Heart right ventricle (tissue), 16 donors: ENCODE results near the gene SUMO1. TPM values are rescaled to one million over a fixed set of nuclear protein-coding genes. Genes with fewer than 3 reads are reported as not detected.

ENCODE experiments used
- ATAC-seq, 8 donors: fragments of 200-7000 bp; cut with Tn5 transposase; one replicate each; pipeline ENCODE4 v1.9.1; 2020; ENCODE audit warnings: mild to moderate bottlenecking in 8 of 8, moderate library complexity in 8 of 8, moderate number of reproducible peaks in 1 of 8
- DNase-seq, 2 donors: peaks; one replicate each; pipeline ENCODE4 v3.0.0-alpha.2; 2020
- H3K27ac ChIP-seq, 10 donors: fragments of 200-600 bp; sonication (generic) in 2 of 10; one replicate each; pipeline versions ENCODE4 v1.5.0 to v1.8.0; 2020 to 2022; ENCODE audit warnings: mild to moderate bottlenecking in 3 of 10
- H3K27me3 ChIP-seq, 7 donors: fragments of 200-600 bp; one replicate each; pipeline ENCODE4 v1.8.0; 2021 to 2022; ENCODE audit warnings: mild to moderate bottlenecking in 2 of 7
- H3K36me3 ChIP-seq, 9 donors: fragments of 200-600 bp; sonication (generic) in 1 of 9; one replicate each; pipeline versions ENCODE4 v1.5.0 to v1.8.0; 2020 to 2022; ENCODE audit warnings: mild to moderate bottlenecking in 2 of 9
- H3K4me1 ChIP-seq, 9 donors: fragments of 200-600 bp; sonication (generic) in 1 of 9; one replicate each; pipeline versions ENCODE4 v1.5.0 to v1.8.0; 2020 to 2022; ENCODE audit warnings: mild to moderate bottlenecking in 4 of 9
- H3K4me3 ChIP-seq, 10 donors: fragments of 200-600 bp; sonication (generic) in 2 of 10; one replicate each; pipeline versions ENCODE4 v1.5.0 to v1.8.0; 2020 to 2022; ENCODE audit warnings: mild to moderate bottlenecking in 7 of 10, moderate library complexity in 2 of 10
- H3K9me3 ChIP-seq, 11 donors: fragments of 200-600 bp in 10 of 11; sonication (generic) in 2 of 11; one replicate each; pipeline versions ENCODE4 v1.5.0 to v1.8.0; 2013 to 2022; ENCODE audit warnings: mild to moderate bottlenecking in 2 of 11, control low read depth in 1 of 11, moderate library complexity in 1 of 11
- CTCF ChIP-seq, 9 donors: fragments of 200-600 bp; sonication (generic) in 2 of 9; IDR thresholded peaks; one replicate each; pipeline versions ENCODE4 v1.5.0 to v1.8.0; 2021 to 2022; ENCODE audit warnings: antibody characterized with exemption in 9 of 9, mild to moderate bottlenecking in 5 of 9, moderate library complexity in 1 of 9
- WGBS, 2 donors: extraction: QIAGEN DNeasy Blood & Tissue Kit; methylation state at CpG; one replicate each; pipeline ENCODE4 v1.1.7; 2013; ENCODE audit warnings: inconsistent platforms in 1 of 2; 5-methylcytosine and 5-hydroxymethylcytosine counted together
- intact Hi-C, 10 donors: fragments of 100-400 bp; cut with DNase I; formaldehyde crosslinking; loops; one replicate each; pipeline versions ENCODE4 v1.11.1 to v1.14.2; 2022
- polyA plus RNA-seq, 2 donors: library from polyadenylated mRNA; stranded (reverse); fragments of 200-250 nt; gene quantifications; one replicate each; pipeline ENCODE4 v1.2.3, GENCODE V29; 2013
- total RNA-seq, 10 donors: library from RNA; stranded (reverse); fragmentation: NEBNext Ultra II Directional in 3 of 10; extraction: Animal tissue kit (Norgen Biotek cat#: 25700) in 3 of 10; gene quantifications; one replicate each; pipeline versions ENCODE4 v1.2.1 to v1.2.4, GENCODE V29; 2021 to 2023
- donor health status: Arrhythmogenic right ventricular cardiomyopathy.
- donor health status: ischemic (EF 13 %, LVEDD 7.1; RV severe dilation, severe dysfunction).
- donor health status: healthy with polysubstance abuse.
- donor health status: DM: no; HTN: yes; CAD: no.
- donor health status: DM: no; HTN: no; CAD: no.
- donor health status: ischemic (EF 25% LVEDD 6.9; RV normal size, moderate dysfunction).
- donor health status: ischemic (EF 25% LVEDD 5.7; RV mildly dilated, moderate dysfunction).
- donor health status: healthy.
- donor health status: DM: yes; HTN: yes; CAD: no.
- donor health status: Ischemic cardiomyopathy.
- donor health status: ischemic (EF 35%, LVEDD 5.7; RV mildly dilated, moderate dysfunction).
- donor health status: nonischemic (EF 11% LVEDD 7.7; RV severe dilation, severe dysfunction).
- donor health status: DM: yes; HTN: yes; CAD: no.
- donor health status: PGD.
- donor health status: ischemic (EF 29% LVEDD 5.4; RV normal size, mild dysfunction).
- donor health status: nonischemic (EF 23%, LVEDD 6.1; RV moderate dilation, normal function).

Gene SUMO1
- total and polyA plus RNA-seq, 12 donors, result 62.2 to 72.8 (median 67.7) TPM

DNA sequence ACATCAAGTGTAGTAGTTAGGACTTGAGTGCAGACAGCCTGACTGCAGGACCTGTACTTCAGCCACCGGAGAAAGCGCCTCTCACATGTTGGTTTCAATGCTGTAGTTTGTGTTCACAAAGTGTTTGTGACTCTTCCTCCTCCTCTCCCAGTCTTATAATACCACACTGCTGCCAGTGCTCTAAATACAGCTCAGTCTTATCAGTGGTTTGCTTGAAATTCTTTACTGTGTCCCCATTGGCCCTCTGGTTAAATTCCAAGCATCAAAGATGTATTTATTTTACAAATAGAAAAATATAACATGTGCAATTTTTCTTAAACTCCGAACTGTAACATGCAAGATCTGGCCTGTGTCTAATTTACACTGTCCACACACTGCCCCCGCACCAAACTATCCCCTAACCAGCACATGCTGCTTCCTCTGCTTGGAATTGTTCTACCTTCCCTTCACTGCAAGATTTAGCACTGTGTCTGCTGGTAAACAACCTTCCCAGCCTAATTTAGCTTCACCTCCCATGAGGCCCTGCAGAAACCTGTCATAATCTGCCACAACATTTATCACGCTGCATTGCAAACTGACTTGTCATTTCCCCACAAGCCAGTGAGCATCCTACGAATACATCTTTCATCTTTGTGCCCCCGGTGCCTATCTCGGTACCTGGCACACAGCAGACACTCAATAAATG lies 77.1 kb downstream of the SUMO1 start:
- ATAC-seq (peak; percentile 52 to 91 (median 78)), DNase-seq (peak in 1 of 2 donors; percentile 23)
- 36 to 37% methylated on average over 8 of the region's 8 CpGs for WGBS, 2 donors
- Histone ChIP-seq H3K27ac (peak overlapping the region in 9 of 10 donors; percentile 28 to 80 (median 69)), H3K27me3 (no peaks in the 10 kb centered on the region), H3K9me3 (no peaks in the 10 kb centered on the region), H3K4me1 (peaks cover 0 to 14% (median 0%) of the 10 kb centered on the region in 9 donors), H3K4me3 (peak overlapping the region in 2 of 10 donors; percentile 3 to 24), H3K36me3 (no peaks in the 10 kb centered on the region)
- intact Hi-C loops, result loop anchor here in 2 of 10 donors (5.0 kb wide), 2 partner anchors 124 to 299 kb away; no protein-coding TSS in a partner anchor
- no peak for TF ChIP-seq CTCF (IDR thresholded peaks at IDR 0.05)

DNA sequence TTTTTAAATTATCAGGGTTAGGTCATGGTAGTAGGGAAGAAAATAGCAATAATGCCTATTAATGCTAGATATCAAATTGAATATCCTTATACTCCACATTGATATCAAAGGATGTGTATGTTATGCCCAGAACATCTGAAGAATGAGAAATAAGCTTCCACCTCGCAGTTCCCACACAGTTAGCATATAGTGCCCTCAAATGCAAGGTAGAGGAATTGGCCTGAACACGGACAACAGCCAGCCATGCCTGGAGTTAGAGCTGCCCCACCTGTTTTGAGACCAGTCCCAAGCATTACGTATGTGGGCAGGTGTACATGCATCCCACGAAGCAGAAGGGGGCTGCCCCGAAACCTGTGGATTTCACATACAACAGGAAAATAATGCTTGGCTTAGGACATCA lies 79.6 kb downstream of the SUMO1 start:
- intact Hi-C loops, result loop anchor here in 1 of 10 donors (10.0 kb wide), 1 partner anchor 104 kb away; no protein-coding TSS in a partner anchor
- H3K4me3 ChIP-seq, result no peak overlapping the region
- H3K27me3 ChIP-seq, result no peaks in the 10 kb centered on the region
- peaks cover 0 to 14% (median 0%) of the 10 kb centered on the region in 9 donors for H3K4me1 ChIP-seq
- ATAC-seq (peak in 5 of 8 donors; percentile 15 to 62 (median 47)), DNase-seq (no peak)
- no peaks in the 10 kb centered on the region for H3K36me3 ChIP-seq
- no peaks in the 10 kb centered on the region for H3K9me3 ChIP-seq
- H3K27ac ChIP-seq, result no peak overlapping the region
- WGBS, 2 donors, result 74 to 76% methylated on average over 5 of the region's 5 CpGs
- TF ChIP-seq CTCF (IDR thresholded peaks at IDR 0.05), result peak in 7 of 9 donors; percentile 27 to 51 (median 40)

DNA sequence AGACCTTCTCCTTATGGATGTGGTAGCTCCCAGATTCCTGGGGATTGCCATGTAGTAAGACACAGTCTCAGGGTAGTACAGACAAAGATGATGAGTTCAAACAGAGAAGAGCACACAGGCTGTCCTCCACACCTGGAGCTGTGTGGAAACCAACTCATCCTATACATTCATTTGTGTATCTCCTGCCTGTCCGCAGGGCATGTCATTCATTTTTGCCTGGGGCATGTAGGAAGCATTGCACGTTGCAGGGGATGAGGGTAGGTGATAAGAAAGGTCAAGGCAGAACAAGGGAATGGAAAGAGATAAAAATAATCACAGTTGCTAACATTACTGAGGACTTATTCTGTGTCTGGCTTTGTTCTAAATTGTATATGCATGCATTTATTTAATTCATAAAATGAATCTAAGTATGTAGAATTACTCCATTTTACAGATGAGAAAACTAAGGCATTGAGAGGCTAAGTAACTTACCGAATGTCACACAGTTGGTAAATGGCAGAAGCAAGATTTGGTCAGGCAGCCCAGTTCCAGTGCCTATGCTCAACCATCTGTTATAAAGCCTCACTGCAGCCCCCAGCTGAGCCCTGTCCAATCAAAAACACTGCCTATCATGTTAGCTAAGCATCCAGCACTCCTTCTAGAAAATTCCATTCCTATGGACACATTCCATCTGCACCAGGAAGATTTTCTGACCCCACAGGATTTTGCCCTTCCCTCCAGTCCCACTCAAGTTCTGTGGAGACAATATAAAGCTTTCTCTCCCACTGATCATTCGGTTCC lies 81.0 kb downstream of the SUMO1 start:
- no peak overlapping the region for H3K27ac ChIP-seq
- WGBS, 2 donors, result 57 to 58% methylated on average over 4 of the region's 4 CpGs
- no peaks in the 10 kb centered on the region for H3K36me3 ChIP-seq
- ATAC-seq (no peak), DNase-seq (no peak)
- no peaks in the 10 kb centered on the region for H3K9me3 ChIP-seq
- peaks cover 0 to 14% (median 0%) of the 10 kb centered on the region in 9 donors for H3K4me1 ChIP-seq
- intact Hi-C loops, result loop anchor here in 1 of 10 donors (10.0 kb wide), 1 partner anchor 103 kb away; no protein-coding TSS in a partner anchor
- H3K4me3 ChIP-seq, result no peak overlapping the region
- no peak for TF ChIP-seq CTCF (IDR thresholded peaks at IDR 0.05)
- no peaks in the 10 kb centered on the region for H3K27me3 ChIP-seq

Other genes starting within 250 kb of the SUMO1 start
- 10 to 100 TPM in 9 of 10 donors, 1 to 10 TPM in 1; 9.4 to 51.1 (median 32.3) TPM for gene FZD7, start 204.7 kb downstream of the SUMO1 start, total RNA-seq
- 1 to 10 TPM; 2.3 to 6.6 TPM for gene FZD7, start 204.7 kb downstream of the SUMO1 start, polyA plus RNA-seq
- gene KIAA2012, start 165.3 kb downstream of the SUMO1 start, total RNA-seq, result not detected
- not detected for gene KIAA2012, start 165.3 kb downstream of the SUMO1 start, polyA plus RNA-seq
- 10 to 100 TPM; 18.7 to 28.8 (median 21.9) TPM for gene NOP58, start 27.2 kb upstream of the SUMO1 start, total RNA-seq
- gene NOP58, start 27.2 kb upstream of the SUMO1 start, polyA plus RNA-seq, result 10 to 100 TPM; 28.0 to 68.5 TPM
- 10 to 100 TPM; 48.5 to 89.4 (median 75.3) TPM for gene BMPR2, start 137.7 kb upstream of the SUMO1 start, total RNA-seq
- 10 to 100 TPM; 10.2 to 11.4 TPM for gene BMPR2, start 137.7 kb upstream of the SUMO1 start, polyA plus RNA-seq